GM19193 (cell line): Measurements from ENCODE around the gene ST7.

Experiments used
- POLR2A ChIP-seq: IDR thresholded peaks from 4 replicates; pipeline ENCODE4 v1.6.1; 2011; ENCODE audit not compliant: insufficient read depth, insufficient read length; ENCODE audit errors: extremely low read depth

Gene ST7

DNA sequence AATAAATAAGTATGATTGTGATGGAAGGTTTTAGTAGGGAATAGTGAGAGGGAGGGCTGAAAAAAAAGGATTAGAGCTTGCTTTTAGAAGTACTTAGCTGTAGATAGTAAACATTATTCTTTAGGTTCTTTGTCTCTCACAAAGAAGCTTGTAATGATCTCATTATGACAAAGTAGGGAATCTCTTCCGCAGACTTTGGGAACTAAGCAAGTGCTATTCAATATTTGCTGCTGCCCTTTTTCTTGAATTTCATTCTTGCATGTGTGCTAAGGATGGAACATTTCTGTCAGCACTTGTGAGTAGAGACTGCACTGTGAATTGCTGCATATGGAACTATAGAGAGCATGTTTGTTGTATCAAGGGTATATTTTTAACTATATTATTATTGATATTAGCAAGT, 173.4 kb downstream of the ST7 start:
- no peak for TF ChIP-seq POLR2A

DNA sequence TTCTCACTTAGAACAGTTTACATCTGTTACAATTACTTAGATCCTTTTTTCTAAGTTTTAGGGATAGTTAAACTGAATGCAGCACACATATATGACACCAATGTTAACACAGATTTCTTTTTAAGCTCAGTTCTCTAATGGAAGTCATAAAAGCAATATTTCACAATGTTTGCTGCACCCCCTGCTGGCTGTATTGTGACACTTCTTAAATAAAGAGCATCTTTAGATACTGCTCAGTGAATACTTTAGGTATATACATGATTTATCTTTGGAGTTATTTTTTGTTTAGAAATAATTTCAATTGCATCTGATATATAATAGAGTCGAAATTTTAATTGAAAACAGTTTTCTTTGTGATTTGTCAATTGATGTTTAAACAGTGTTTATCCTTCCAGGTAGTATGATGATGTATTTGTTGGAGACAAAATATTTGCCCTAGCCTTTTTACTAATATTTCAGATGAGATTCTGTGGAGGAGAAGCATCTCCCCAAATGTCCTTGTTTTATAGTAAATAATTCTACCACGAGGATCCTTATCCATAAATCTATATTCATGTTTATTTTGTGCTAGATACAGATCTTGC, 174.4 kb downstream of the ST7 start:
- TF ChIP-seq POLR2A, result no peak

DNA sequence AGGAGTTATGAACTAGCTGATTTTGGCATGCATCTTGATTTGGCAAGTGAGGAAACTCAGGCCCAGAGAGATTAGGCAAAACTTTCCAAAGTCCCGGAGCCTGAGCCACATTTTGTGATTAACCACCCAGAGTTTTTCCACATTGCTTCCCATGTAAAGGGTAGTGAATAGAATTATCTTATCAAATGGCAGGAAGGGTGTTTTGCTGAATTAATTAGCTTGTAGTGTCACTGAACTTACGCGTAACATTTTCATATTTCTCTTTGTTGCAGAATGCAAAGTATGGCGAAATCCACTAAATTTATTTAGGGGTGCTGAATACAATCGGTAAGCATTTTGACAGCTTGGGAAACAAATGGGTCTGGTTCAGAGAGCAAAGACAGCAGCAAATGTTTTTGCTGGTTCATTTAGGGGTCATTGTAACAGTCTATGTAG, 176.2 kb downstream of the ST7 start:
- no peak for TF ChIP-seq POLR2A

DNA sequence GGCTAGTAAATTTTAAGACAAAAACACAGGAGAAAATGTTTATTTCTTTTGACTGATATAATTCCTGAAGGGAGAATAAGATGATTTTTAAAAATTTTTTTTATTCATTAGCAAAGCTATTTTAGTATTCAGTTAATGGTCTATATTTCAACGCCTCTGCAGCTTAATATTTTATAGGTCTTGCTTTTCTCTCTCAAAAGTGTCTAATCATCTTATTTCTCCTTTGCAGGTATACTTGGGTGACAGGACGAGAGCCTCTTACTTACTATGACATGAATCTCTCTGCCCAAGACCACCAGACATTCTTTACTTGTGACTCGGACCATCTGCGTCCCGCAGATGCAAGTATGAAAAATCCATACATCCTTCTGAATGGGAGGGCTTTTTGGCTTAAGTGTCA, 177.0 kb downstream of the ST7 start:
- TF ChIP-seq POLR2A, result no peak

DNA sequence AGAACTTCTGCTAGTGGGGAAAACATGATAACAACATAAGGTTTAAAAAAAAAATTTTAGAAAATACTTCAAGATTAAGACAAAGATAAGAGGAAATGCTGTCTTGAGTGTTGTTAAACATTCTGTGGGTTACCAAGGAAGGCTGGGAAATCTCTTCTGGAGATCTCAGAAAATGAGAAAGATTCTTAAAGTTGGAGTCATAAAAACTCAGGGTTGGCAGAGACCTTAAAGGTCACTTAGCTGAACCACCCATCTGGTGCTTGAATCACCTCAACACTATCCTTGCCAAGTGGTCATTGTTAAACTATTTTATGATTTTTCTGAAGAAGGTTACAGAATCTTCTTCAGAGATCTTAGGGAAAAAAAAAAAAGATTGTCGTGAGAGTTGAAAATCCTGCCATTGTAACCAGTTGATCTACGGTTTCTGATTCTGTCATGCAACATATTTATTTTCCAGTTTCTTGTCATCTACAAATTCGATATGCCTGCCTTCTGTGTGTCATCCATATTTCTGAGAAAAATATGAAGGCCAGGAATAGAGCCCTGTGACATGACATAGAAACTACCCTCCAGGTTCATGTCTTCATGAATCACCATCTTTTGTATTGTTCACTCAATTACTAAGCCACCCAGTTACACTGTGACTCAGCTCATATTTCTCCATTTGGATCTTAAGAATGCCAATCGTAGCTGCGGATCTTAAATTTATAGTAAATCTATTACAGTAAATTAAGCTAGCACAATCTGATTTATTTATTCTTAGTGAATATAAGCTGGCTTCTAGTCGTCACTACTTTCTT, 179.2 kb downstream of the ST7 start:
- no peak for TF ChIP-seq POLR2A

DNA sequence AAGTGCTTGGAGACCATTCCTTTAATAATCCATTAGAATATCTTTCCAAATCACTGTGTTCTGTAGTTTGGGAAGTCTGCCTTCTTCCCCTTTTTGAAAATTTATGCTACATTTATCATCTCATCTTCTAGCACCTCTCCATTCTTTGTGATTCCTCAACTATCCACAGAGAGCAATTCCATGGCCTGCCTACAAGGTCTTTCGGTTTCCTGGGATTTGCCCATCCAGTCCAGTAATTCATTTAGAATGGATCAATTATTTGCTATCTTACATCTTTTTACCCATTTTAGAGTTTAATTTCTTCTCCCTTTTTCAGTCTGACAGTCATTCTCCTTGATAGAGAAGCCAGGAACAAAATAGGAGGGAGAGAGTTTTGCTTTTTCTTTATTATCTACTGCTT, 179.8 kb downstream of the ST7 start:
- TF ChIP-seq POLR2A, result no peak

DNA sequence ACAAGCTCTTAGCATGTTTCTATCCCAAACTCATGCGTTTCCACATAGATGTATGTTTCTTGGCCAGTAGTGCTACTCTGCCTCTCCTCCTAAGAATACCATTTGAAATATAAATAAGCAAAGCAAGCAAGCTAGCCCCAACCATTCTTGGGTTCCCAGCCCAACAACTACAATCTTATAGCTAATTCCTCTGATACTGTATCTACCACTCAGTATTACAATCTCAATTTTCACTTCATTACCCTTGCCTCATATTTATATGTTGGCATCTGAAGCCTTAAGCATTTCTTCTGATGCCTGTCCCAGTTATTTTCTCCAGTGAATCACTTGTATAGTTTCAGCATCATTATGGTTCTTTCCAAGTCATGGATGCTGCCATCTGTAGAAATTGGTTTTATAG, 181.1 kb downstream of the ST7 start:
- TF ChIP-seq POLR2A, result no peak

DNA sequence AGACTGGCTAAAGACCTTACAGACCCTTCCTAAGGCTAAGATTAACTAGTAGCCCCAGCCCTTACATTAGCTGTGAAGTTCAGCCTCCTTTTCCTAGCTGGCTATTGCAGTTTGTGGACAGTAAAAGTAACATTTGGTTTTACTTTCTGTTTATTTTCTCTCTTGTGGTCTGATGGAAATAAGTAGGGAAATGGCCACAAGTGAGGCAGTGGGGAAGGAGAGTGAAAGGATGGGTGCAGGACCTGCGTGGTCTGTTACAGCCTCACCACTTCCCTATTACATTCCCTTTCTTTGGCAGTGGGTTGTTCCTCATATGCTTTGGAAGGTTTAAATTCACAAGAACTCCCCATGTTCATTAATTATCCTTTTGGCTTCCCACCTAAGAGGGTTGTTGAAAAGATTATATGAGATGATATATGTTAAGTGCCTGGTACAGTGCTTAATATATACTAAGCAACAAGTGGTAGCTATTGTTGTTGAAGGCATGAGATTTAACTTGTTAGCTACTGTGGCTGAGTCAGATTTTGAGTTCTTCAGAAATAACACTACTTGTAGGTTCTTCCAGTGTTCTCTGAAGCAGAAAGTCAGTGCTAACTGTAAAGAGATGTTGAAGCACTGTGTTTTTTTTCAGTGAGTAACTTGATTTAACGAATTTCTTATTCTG, 181.7 kb downstream of the ST7 start:
- no peak for TF ChIP-seq POLR2A

DNA sequence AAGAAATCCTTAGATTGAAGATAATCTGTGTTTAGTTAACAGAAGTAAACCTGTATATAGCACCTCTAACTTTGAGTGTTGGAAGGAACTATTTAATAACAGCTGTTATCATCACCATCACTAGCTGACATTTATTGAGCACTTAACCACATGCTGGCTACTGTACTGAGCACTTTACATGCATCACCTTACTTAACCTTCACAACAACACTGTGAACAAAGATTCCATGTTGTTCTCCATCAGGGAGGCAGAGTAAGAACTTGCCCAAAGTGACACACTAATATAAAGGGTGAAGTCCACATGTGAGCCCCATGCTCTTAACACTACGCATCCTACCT, 182.2 kb downstream of the ST7 start:
- no peak for TF ChIP-seq POLR2A

DNA sequence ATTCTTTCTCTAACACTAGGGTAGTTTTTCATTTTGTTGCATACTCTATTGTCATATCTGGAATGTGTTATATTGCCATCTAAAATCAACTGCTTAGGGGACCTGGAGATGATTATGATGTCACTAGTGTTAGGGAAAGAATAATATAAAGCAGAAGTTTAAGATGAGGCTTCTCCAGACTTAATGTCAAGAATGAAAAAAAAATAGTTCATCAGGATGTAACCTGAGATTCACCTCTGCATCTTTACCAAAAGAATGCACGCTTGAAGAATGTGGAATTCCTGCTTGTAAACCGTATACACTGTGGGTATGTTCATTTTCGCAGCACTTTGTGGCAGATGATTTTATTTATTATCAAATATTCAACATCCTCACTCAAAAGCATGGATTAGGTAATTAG, 184.6 kb downstream of the ST7 start:
- no peak for TF ChIP-seq POLR2A

DNA sequence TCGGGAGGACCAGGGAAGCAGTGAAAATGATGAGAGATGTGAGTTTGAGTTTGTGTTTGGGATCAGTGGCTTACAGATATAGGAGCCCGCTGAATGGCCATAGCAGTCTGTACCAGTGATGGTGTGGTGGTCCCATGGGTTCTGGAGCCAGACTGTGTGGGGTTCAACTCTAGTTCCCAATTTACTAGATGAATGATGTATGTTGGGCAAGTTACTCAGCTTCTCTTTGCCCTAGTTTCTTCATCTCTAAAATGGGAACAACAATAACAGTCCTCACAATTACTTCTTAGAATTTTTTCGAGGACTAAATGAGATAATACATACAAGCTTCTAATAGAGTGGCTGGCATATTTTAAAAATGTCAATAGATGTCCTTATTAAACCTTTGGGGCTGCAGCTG, 185.2 kb downstream of the ST7 start:
- TF ChIP-seq POLR2A, result no peak

DNA sequence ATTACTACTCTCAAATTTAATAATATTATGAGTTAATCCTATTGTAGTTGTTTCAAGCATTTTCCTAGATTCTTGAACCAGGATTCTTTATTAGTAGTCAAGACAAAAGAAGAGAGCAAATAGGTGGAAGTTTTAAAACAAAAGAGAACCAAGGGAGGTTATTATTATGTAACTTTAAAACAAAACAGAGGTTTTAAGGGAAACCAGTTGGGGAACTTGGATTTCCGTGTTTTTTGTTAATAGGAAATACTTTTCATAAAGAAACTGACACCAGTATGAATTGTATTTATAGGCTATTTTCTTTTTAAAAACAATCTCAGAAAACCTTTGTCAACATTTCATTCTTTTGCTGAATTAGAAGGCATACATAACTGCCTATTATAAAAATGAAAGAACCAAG, 185.7 kb downstream of the ST7 start:
- no peak for TF ChIP-seq POLR2A

DNA sequence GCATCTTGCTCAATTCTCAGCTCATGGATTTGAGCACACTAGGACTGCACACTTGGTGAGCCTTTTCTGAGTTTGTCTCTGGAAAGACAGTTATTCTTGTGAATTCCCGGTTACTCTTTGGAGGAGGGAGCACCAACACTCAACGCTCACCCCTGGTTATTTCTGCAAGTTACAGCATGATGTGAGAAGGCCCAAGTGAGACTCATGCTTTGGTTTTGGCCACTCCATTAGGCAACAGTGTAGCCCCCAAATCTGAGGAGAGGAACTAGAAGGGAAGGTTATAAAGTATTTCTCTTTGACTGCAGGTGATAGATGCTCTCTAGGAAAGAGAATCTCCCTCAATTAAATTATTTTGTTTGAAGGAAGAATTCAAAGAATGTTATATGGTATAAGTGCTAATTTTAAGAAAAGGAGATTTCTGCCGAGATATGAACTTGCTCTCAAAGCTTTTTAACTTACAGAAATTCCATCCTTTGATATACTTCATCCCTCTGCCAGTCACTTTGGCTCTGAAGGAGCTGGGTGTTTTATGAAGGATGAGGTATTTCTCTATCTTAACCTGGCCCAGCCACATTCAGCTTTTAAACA, 186.2 kb downstream of the ST7 start:
- no peak for TF ChIP-seq POLR2A

DNA sequence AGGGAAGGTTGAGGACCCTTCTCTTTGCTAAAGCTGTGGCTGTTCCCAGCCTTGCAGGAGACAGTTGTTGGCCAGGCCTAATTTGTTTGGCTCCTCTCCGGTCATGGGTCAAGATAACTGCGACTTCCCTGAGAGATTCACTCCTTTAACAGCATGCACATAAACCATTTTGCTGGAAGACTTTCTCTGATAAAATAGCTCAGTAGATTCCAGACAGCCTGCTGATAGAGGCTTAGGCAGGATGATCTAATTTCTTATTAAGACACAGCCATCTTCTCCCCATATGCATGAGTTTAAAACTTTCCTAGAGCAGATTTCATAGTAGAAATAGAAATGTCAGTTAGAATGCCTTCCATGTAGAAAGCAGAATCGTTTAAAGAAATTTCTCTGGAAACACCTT, 187.6 kb downstream of the ST7 start:
- no peak for TF ChIP-seq POLR2A

DNA sequence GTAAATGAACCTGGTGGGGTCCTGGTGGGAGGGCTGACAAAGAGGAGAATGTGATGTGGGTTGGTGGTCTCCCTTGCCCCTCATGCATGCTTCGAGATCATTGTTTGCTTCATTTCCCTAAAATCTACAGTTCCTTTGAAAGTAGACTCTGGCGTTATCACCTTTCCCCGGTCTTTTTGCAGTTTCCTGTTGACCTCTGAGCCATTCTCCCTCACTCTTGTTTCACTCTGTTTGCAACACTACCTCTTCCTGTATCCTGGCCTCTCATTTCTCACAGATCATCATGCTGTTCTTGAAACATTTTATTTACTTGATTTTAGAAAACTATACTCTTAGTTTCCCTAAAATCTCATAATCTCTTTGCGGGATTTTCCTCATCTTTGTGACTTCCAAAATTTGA, 189.8 kb downstream of the ST7 start:
- no peak for TF ChIP-seq POLR2A

DNA sequence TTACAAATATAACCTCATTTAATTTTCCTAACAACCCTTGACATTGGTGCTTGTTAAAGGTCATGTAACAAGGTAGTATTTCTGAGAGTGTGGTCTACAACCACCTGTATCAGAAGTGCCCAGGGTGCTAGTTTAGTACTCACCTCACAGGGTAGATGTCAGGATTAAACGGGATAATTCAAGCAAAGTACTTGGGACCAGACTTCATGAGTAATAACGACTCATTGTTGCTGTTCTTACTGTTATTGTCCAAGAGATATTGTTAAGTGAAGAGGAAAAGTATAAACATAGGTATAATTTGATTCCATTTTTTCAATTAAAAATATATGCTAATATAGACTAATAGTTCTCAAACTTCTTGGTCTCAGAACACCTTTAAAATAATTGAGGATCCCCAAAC, 190.3 kb downstream of the ST7 start:
- no peak for TF ChIP-seq POLR2A
